Measurements from ENCODE around the gene VAMP1.
A peak's percentile ranks its signal among the peaks of the same experiment; 100 is the strongest.

Gene VAMP1

DNA sequence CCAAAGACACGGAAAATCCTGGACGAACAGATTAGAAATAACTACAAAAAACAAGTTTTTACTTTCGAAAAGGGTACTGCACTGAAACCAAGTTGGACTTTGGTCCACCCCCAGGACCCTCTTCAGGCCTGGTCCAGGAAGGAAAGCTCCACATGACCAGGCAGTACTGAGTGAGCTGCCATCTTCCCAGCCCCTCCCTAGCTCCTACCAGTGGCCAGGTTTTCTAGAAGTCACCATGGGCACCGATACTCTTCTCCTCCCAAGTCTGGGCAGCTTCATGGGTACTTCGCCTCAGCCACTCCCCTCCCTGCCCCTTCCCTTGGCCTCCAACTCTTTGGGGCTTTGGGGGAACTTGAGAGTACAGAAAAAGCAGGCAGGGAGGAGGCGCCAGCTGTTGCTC lies 6.6 kb downstream of the VAMP1 start:
- Histone ChIP-seq H3K9me3 (ENCODE audit: control insufficient read depth, insufficient read depth, low read length) (no peaks in the 10 kb centered on the region), H3K9ac (ENCODE audit: low read depth, low read length) (no peak overlapping the region), H3K4me1 (ENCODE audit: insufficient read depth, low read length) (no peaks in the 10 kb centered on the region), H3K36me3 (ENCODE audit: insufficient read depth, low read length) (peaks cover 11% of the 10 kb centered on the region)

DNA sequence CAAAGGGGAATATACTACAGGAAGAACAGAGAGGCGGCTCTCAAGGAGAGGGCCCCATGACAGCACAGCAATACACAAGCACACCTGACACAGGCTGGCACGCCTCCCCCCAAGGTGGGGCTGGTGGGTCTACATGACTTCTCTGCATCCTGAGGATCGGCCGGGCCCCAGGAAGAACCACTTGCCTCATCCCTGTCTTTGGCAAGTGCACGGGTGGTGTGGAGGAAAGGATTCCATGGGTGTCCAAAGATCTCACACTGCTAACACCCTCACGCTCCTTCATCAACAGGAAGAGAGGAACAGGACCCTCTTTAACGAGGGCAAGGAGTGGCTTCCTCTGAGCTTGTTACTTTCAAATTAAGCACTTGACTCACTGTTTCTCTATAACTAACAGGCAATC lies 7.3 kb downstream of the VAMP1 start:
- Histone ChIP-seq H3K9me3 (ENCODE audit: control insufficient read depth, insufficient read depth, low read length) (no peaks in the 10 kb centered on the region), H3K36me3 (ENCODE audit: insufficient read depth, low read length) (peaks cover 11% of the 10 kb centered on the region), H3K4me1 (ENCODE audit: insufficient read depth, low read length) (no peaks in the 10 kb centered on the region), H3K9ac (ENCODE audit: low read depth, low read length) (no peak overlapping the region)

DNA sequence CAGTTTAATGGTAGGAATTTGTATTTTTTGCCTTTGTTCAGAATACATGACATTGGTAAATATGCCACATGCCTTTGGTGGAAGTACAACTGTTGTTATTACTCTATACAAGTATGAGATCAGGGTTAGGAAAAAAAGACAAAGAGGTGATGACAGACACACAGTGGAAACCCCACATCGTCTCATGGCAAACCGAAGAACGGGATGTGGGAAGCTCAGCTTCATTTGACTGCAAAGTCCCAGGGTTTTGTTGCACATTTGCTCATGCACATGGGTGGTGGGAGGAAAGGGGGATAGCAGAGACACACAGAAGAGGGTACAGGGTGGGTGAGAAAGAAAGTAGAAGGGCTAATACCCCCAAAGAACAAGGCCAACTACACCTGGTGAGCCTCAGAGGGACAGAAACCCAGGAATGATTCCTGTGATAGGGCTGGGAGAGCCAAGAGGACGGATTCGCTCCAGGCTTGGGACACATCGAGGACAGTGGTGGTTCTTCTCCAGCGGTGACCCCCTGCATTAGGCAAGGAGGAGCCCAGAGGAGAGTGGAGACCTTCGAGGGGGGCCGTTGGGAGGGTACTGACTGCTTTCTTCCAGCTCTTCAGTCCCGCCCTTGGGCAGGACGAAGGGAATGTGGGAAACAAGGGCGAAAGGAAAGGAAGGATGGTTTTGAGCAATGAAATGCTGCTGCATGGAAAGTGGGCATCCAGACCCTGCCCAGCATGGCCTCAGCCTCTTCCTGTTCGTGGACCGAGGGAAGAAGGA lies 8.1 kb downstream of the VAMP1 start:
- no peak overlapping the region for H3K9ac ChIP-seq (ENCODE audit: low read depth, low read length)
- H3K4me1 ChIP-seq (ENCODE audit: insufficient read depth, low read length): no peaks in the 10 kb centered on the region
- H3K9me3 ChIP-seq (ENCODE audit: control insufficient read depth, insufficient read depth, low read length): no peaks in the 10 kb centered on the region
- H3K36me3 ChIP-seq (ENCODE audit: insufficient read depth, low read length): peaks cover 11% of the 10 kb centered on the region

DNA sequence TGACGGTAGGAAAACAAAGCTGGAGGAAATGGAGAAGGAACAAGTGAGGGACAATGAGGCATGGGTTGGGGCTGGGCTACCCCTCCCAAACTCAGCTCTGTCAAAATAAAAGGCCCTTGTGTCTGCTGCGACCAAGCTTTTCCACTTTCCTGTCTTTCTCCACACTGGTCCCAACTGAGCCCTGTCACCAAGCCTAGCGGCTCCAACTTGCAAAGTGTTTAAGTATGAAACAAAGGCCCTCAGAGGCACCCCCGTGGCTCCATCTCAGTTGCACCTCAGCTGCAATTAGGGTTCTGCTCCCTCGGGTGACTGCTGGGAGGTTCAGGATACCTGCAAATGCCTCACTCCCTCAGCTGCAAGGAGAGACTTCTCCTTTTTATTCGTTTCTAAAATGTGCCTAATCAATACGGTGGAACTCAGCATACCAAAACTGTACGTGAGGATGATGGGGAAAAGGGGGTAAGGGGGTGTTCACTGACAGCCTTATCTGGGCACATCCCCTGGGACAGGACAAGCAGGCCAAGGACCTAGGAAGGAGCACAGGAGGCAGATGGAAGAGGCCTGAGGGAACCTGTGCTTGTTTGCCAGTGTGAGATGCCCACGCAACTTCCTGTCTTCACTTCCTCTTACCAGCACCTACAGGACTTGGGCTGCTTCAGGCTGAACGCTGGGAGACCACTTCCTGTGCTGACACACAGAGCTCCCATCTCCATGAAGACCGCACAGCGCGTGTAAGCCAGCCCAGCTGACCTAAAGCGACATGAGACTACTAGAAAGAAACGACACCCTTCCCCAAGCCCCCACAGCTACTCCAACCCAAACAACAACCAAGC lies 8.9 kb downstream of the VAMP1 start:
- Histone ChIP-seq H3K9ac (ENCODE audit: low read depth, low read length) (no peak overlapping the region), H3K4me1 (ENCODE audit: insufficient read depth, low read length) (no peaks in the 10 kb centered on the region), H3K9me3 (ENCODE audit: control insufficient read depth, insufficient read depth, low read length) (no peaks in the 10 kb centered on the region), H3K36me3 (ENCODE audit: insufficient read depth, low read length) (peaks cover 11% of the 10 kb centered on the region)

DNA sequence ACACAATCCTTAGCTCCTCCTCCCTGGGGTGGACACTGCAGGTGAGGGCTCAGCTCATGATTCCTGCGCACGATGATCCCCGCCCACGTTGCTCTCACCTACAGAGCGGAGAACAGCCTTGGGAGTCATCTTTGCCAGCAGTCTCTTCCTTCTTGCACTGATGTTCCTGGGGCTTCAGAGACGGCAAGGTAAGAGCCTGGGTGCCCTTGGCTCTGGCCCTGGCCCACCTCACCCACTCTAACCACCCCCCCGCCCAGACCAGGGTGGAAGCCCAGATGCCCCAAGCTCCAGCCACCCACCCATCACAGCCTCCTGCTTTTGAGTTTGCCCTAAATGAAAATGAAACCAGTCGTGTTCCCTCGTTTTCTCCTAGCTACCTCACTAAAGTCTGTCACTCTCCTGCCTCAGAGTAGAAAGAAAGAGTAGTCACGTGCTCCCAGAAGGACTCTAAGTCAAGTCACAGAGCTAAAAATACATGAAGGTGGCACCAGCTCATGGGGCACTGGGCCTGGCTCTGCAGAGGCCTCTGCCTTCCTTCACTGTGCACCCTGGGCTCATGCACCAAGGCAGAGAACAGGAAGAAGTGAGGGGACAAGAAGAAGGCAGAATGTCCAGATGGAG lies 9.6 kb downstream of the VAMP1 start:
- Histone ChIP-seq H3K4me1 (ENCODE audit: insufficient read depth, low read length) (no peaks in the 10 kb centered on the region), H3K9me3 (ENCODE audit: control insufficient read depth, insufficient read depth, low read length) (no peaks in the 10 kb centered on the region), H3K9ac (ENCODE audit: low read depth, low read length) (no peak overlapping the region), H3K36me3 (ENCODE audit: insufficient read depth, low read length) (peaks cover 11% of the 10 kb centered on the region)

DNA sequence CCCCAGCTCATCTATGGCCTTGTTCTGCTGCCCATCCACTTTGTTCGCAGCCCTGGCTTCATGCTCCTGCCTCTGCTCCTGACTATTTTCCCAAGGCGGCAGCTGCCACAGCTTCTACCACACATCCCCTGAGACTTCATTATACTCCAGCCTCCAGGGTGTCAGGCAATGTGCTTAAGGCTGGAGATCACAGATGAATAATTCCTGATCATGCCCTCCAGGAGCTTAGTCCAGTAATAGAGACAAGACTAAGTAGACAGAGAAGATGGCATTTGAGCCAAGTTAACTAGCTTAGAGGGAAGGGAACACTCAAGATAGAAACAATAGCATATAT lies 11.5 kb downstream of the VAMP1 start:
- Histone ChIP-seq H3K9ac (ENCODE audit: low read depth, low read length) (no peak overlapping the region), H3K36me3 (ENCODE audit: insufficient read depth, low read length) (peaks cover 4% of the 10 kb centered on the region; the same call in 1 of the 2 replicates), H3K4me1 (ENCODE audit: insufficient read depth, low read length) (no peaks in the 10 kb centered on the region), H3K9me3 (ENCODE audit: control insufficient read depth, insufficient read depth, low read length) (no peaks in the 10 kb centered on the region)

DNA sequence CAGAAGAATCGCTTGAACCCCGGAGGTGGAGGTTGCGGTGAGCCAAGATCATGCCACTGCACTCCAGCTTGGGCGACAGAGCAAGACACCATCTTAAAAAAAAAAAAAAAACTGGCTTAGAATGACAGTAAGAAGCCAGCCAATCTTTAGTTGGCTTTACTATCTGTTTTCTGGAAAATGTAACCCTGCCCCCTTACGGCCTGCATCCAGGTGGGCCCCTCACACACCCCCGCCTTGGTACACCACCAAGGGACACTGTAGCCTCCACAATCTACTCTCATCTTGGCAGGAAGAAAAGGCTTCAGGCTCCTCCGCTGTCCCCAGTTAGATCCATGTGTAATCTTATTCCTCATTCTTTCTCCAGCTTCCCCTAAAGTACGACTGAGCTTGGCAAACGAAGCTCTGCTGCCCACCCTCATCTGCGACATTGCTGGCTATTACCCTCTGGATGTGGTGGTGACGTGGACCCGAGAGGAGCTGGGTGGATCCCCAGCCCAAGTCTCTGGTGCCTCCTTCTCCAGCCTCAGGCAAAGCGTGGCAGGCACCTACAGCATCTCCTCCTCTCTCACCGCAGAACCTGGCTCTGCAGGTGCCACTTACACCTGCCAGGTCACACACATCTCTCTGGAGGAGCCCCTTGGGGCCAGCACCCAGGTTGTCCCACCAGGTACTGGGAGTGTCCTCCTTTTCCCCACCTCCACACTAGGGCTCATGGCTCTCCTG lies 12.0 kb downstream of the VAMP1 start:
- Histone ChIP-seq H3K4me1 (ENCODE audit: insufficient read depth, low read length) (no peaks in the 10 kb centered on the region), H3K9me3 (ENCODE audit: control insufficient read depth, insufficient read depth, low read length) (no peaks in the 10 kb centered on the region), H3K36me3 (ENCODE audit: insufficient read depth, low read length) (peaks cover 4% of the 10 kb centered on the region; the same call in 1 of the 2 replicates), H3K9ac (ENCODE audit: low read depth, low read length) (no peak overlapping the region)

DNA sequence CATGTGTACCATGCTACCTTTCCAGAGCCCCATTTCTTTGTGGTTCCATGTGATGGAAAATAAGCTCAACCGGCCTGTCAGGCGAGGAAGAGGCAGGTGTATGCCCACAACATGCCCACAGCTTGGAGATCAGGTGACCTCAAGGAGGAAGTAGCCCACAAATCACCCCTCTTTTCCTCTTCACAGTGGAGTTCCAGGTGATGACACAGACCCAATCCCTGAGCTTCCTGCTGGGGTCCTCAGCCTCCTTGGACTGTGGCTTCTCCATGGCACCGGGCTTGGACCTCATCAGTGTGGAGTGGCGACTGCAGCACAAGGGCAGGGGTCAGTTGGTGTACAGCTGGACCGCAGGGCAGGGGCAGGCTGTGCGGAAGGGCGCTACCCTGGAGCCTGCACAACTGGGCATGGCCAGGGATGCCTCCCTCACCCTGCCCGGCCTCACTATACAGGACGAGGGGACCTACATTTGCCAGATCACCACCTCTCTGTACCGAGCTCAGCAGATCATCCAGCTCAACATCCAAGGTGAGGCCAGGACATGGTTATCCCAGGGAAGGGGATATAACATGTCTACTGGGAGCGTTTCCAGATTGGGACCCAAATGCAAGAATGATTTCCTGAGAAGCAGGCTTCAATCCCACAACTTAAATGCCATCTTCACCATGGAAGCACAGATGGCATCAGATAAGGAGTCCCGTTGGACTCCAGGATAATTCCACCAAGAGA lies 13.1 kb downstream of the VAMP1 start:
- H3K4me1 ChIP-seq (ENCODE audit: insufficient read depth, low read length): peaks cover 9% of the 10 kb centered on the region
- H3K36me3 ChIP-seq (ENCODE audit: insufficient read depth, low read length): peaks cover 4% of the 10 kb centered on the region; the same call in 1 of the 2 replicates
- H3K9ac ChIP-seq (ENCODE audit: low read depth, low read length): no peak overlapping the region
- H3K9me3 ChIP-seq (ENCODE audit: control insufficient read depth, insufficient read depth, low read length): no peaks in the 10 kb centered on the region

DNA sequence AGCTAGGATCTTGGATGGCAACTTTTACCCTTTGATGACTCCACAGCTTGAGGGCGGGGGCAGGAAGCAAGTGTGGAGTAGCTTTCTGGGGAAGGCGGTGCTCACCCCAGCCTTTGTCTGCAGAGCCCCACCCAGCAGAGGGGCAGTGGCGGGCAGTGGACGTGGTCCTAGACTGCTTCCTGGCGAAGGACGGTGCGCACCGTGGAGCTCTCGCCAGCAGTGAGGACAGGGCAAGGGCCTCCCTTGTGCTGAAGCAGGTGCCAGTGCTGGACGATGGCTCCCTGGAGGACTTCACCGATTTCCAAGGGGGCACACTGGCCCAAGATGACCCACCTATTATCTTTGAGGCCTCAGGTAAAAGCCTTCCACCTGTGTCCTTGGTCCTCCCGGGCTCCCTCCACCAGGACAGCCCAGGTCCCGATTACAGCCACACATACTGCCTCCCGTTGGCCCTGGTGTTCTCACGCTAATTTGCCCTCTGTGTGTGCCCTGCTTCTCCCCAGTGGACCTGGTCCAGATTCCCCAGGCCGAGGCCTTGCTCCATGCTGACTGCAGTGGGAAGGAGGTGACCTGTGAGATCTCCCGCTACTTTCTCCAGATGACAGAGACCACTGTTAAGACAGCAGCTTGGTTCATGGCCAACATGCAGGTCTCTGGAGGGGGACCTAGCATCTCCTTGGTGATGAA lies 17.4 kb downstream of the VAMP1 start:
- H3K4me1 ChIP-seq (ENCODE audit: insufficient read depth, low read length): peaks cover 22% of the 10 kb centered on the region
- no peaks in the 10 kb centered on the region for H3K36me3 ChIP-seq (ENCODE audit: insufficient read depth, low read length)
- H3K9me3 ChIP-seq (ENCODE audit: control insufficient read depth, insufficient read depth, low read length): no peaks in the 10 kb centered on the region
- H3K9ac ChIP-seq (ENCODE audit: low read depth, low read length): 0 out of 2 replicates have a peak overlapping the region, but pooled peaks have one; percentile 62

DNA sequence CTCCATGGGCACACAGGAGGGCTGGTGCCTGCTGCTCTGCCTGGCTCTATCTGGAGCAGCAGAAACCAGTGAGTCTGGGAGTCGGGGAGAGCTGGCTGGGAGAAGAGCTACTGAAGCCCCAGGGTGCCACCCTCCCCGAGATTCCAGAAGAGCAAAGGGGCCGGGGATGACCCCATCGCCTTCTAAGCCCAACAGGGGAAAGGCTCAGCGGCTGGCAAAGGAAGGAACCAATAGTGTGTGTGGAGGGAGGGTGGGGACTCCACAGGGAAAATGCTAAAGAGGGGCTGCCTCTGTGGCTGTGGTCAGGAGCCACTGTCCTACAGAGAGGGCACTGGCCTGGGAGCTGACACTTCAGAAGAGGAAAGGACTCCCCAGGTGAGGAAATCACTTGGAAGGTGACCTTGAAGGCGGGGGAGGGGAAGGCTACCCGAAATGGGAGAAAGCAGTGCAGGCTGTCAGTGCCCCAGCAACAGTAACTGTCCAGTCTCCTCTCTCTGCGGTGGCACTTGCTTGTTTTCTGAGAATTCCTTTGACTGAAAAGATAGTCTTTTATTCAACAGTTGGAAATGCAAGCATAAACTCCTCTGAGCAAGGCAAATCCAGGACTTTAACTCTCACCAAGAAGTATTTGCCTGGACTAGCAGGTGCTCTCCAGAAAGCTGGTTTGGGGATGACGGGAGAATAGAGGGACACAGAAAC lies 18.1 kb downstream of the VAMP1 start:
- peak overlapping the region; percentile 62 for H3K9ac ChIP-seq (ENCODE audit: low read depth, low read length)
- peaks cover 22% of the 10 kb centered on the region for H3K4me1 ChIP-seq (ENCODE audit: insufficient read depth, low read length)

DNA sequence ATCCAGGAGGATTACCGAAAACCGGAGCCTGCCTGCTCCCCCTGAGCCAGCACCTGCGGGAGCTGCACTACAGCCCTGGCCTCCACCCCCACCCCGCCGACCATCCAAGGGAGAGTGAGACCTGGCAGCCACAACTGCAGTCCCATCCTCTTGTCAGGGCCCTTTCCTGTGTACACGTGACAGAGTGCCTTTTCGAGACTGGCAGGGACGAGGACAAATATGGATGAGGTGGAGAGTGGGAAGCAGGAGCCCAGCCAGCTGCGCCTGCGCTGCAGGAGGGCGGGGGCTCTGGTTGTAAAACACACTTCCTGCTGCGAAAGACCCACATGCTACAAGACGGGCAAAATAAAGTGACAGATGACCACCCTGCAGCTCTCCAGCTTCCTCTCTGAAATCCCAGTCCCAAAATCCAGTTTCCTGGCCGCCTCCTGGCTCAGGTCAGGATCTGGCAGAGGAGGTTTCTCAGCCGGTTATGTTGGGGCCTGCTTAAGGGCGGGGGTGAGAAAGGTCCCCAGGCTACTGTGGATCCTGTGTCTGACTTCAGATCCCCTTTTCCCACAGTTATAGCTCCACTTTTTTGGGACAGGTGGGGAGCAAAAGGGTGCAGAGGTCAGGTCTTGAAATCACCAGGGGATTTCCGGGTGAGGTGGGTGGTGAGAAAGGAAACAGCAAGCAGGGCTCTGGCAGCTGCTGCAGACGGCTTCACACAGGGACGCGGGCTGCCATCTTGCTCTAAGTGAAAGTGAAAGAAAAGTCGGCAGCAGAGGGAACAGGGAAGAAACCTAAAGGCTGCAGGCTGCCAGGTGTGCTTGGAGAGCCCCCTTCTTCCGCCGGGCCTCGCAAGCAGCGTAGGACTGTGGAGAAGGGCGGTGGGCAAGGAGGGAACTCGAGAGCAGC lies 18.9 kb downstream of the VAMP1 start, which contains the start of gene TAPBPL:
Gene TAPBPL, plus strand, starts transcription at position 695 of the 897 bp plus-strand sequence. CDS start 207 bp downstream, outside the sequence.
- no peaks in the 10 kb centered on the region for H3K9me3 ChIP-seq (ENCODE audit: control insufficient read depth, insufficient read depth, low read length)
- H3K9ac ChIP-seq (ENCODE audit: low read depth, low read length): peak within 1 kb of the TSS; percentile 62
- no peaks in the 10 kb centered on the region for H3K36me3 ChIP-seq (ENCODE audit: insufficient read depth, low read length)
- H3K4me1 ChIP-seq (ENCODE audit: insufficient read depth, low read length): peaks cover 22% of the 10 kb centered on the region

More for the DNA sequence above, 18.1 kb downstream of the VAMP1 start:
- no peaks in the 10 kb centered on the region for H3K9me3 ChIP-seq (ENCODE audit: control insufficient read depth, insufficient read depth, low read length)
- no peaks in the 10 kb centered on the region for H3K36me3 ChIP-seq (ENCODE audit: insufficient read depth, low read length)

DNA sequence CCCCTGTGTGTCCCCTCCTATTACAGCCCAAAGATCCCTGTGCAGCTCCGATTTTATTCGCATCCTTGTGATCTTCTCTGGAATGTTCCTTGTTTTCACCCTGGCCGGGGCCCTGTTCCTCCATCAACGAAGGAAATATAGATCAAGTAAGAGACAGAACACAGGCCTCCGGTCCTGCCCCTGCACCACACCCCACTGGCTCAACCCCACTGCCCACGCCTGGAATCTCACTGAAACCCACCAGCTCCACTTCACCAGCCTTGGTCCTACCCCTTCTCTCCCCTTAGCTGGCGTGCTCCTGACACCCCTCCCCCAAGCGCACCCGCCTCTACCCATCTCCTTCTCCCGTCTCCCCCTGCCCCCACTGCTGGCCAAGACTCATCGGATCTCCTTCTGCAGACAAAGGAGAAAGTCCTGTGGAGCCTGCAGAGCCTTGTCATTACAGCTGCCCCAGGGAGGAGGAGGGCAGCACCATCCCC lies 19.6 kb downstream of the VAMP1 start:
- Histone ChIP-seq H3K9ac (ENCODE audit: low read depth, low read length) (peak overlapping the region; percentile 62), H3K36me3 (ENCODE audit: insufficient read depth, low read length) (no peaks in the 10 kb centered on the region), H3K4me1 (ENCODE audit: insufficient read depth, low read length) (peaks cover 22% of the 10 kb centered on the region), H3K9me3 (ENCODE audit: control insufficient read depth, insufficient read depth, low read length) (no peaks in the 10 kb centered on the region)

Data from ES-I3 (cell line).